HG02759 (cell line): ENCODE measurements around the gene FPR2.
"Not testable (repeated sequence)": the region's sequence is repeated elsewhere in the genome, so short reads cannot be mapped to it uniquely, and the experiment has no call there.

Experiments used
- ATAC-seq: cut with Tn5 transposase; IDR thresholded peaks from one replicate; pipeline ENCODE4 v1.9.1; 2021; ENCODE audit warnings: mild to moderate bottlenecking, moderate library complexity; ENCODE audit not compliant: unreplicated experiment

FPR2 gene

DNA sequence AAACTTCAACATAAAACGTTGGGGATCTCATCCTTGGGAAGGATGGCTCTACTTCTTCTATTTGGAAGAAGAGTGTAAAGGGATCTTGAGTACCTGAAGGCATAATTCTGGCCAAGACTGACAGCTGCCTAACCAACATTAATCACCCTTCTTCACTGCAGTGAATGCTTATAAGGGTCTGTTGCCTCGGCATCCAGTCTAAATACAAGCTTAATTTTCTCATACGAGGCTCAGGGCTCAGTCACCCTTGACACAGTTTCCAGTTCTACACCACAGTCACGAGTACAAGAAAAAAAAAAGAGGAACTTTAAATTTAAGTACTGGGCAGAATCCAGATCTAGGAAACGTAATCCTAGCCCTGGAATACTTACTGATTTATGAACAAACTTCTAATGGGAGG, 43.0 kb downstream of the FPR2 start:
- no peak for ATAC-seq

DNA sequence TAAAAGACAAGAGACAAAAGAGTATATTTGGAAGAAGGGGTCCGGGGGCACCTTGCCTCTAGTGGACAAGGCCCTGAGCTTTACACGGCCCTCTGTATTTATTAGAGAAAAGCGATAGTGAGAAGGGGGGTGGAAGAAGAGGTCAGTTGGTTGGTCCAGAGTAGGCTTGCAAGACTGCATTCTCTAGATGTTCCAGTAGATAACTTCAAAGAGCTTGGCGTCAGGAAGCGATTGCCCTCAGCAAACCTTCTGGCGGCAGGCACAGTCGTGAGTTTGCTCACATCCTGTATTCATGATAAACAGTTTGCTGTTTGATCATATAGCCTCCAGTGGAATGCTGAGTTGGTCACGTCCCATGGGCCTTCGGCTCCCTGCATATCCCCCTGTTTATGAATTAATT, 43.8 kb downstream of the FPR2 start:
- ATAC-seq, result not testable (repeated sequence)

GRCh38 chr19:51805396-51805795, 44.4 kb downstream of the FPR2 start:
- not testable (repeated sequence) for ATAC-seq

GRCh38 chr19:51806571-51806970, 45.6 kb downstream of the FPR2 start:
- not testable (repeated sequence) for ATAC-seq

- ATAC-seq, result no peak
Measured at GRCh38 chr19:51807111-51807701, 46.2 kb downstream of the FPR2 start.

- no peak for ATAC-seq
Measured at GRCh38 chr19:51807925-51808324, 46.9 kb downstream of the FPR2 start.

DNA sequence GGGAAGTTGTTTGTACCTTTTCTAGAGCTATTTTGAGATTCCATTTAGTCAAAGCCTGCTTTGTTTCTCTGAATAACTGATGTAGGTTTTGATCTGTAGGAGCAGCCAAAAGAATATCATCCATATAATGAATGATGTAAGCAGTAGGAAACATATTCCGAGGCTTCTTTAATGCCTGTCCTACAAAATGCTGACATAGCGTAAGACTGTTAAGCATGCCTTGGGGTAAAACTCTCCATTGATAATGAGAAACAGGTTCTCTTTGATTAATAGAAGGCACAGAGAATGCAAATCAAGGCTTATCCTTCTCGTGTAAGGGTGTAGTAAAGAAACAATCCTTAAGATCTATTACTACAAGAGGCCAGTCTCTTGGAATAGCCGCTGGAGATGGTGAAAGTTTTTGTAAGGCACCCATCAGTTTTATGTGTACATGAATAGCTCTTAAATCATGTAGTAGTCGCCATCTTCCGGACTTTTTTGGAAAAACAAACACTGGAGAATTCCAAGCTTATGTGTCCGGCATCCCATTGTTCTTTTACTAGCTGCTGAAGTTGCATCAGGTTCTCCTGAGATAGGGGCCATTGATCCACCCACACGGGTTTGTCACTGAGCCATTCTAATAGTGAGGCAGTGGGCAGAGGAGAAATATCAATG, 47.5 kb downstream of the FPR2 start:
- no peak for ATAC-seq

GRCh38 chr19:51809787-51810186, 48.8 kb downstream of the FPR2 start:
- ATAC-seq, result no peak

- no peak for ATAC-seq
Measured at GRCh38 chr19:51810223-51810622, 49.2 kb downstream of the FPR2 start.

- no peak for ATAC-seq
Measured at GRCh38 chr19:51811344-51811743, 50.4 kb downstream of the FPR2 start.

- ATAC-seq, result no peak
Measured at GRCh38 chr19:51815043-51815442, 54.1 kb downstream of the FPR2 start.

DNA sequence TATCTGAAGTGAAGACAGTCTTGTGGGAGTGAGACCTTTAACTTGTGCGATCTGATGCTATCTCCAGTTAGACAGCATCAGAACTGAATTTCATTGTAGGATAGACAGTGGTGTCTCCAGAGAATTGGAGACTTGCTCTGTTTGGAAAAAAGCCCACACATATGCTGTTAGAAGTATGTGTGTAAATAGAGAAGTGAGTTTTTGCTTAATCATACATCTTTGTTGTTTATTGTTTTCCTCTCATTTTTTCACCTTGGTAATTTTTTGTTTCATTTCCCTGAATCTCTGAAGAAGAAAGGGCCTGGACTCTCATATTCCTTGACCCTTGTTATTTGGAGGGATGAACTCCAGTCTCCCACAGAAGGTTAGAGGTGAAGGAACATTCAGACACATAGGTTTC, 55.7 kb downstream of the FPR2 start:
- no peak for ATAC-seq

DNA sequence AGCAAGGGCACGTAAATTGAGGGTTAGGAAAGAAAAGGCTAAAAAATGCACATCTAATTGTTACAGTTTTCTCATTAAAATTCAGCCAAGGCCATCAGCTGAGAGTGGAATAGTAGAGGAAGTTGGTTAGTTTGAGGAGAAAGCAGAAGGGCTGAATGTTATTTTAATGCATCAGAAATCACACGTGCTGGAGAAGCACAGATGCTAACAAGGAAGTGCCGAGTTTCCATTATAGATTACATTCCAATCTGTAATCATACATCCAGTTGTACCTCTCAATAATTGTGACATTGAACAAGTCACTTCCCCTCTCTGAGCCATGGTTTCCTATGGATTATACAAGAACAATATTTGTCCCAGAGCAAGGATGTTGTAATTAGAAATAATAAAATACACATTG, 59.0 kb downstream of the FPR2 start:
- ATAC-seq, result no peak
